T-cell (primary cell): ENCODE data around the gene CLRN3. TPM values are rescaled to one million over a fixed set of nuclear protein-coding genes. Genes with fewer than 3 reads are reported as not detected.
A peak's percentile ranks its signal among the peaks of the same experiment; 100 is the strongest.

Experiments used
- ATAC-seq, 4 experiments: fragments of 200-7000 bp in 3 of 4; fragments of 150-1000 bp in 1 of 4; cut with Tn5 transposase; replicated peaks in 1 of 4; 1 replicate in 3 of 4; 2 replicates in 1 of 4; pipeline ENCODE4 v1.10.0; 2021; ENCODE audit warnings: moderate library complexity in 3 of 4, mild to moderate bottlenecking in 2 of 4, moderate number of reproducible peaks in 1 of 4
- CTCF ChIA-PET, 2 donors: fragments of 300-600 bp; sonication (Branson Sonifier 250); formaldehyde crosslinking; loops; one replicate each; lab custom pipeline; 2022; ENCODE audit warnings: antibody characterized with exemption in 2 of 2; lab: Charles Lee
- POLR2A ChIA-PET, 2 donors: fragments of 300-600 bp; sonication (Branson Sonifier 250); formaldehyde crosslinking; loops; one replicate each; lab custom pipeline; 2022; ENCODE audit warnings: antibody characterized with exemption in 2 of 2; lab: Charles Lee
- DNase-seq, 35 experiments: peaks; one replicate each; pipeline versions ENCODE4 v3.0.0 to v3.0.0-alpha.2; 2013 to 2023
- H3K27ac ChIP-seq: one replicate; pipeline ENCODE4 v1.5.1; 2013; ENCODE audit warnings: low read length
- H3K27me3 ChIP-seq, 2 experiments: replicated peaks in 1 of 2; 1 replicate in 1 of 2; 2 replicates in 1 of 2; pipeline versions ENCODE4 v1.6.1 to v1.7.0; 2013; ENCODE audit warnings: low read length in 1 of 2, mixed read lengths in 1 of 2; ENCODE audit not compliant: control insufficient read depth in 2 of 2, insufficient read depth in 2 of 2; ENCODE audit errors: extremely low read depth in 1 of 2
- H3K36me3 ChIP-seq, 2 donors: 1 replicate in 1 of 2; 2 replicates in 1 of 2; pipeline versions ENCODE4 v1.6.1 to v1.7.0; 2013; ENCODE audit warnings: low read length in 1 of 2; ENCODE audit not compliant: control insufficient read depth in 2 of 2, insufficient read depth in 1 of 2; ENCODE audit errors: extremely low read depth in 1 of 2
- H3K4me1 ChIP-seq, 2 experiments: 1 replicate in 1 of 2; 2 replicates in 1 of 2; pipeline versions ENCODE4 v1.6.1 to v1.7.0; 2013; ENCODE audit warnings: low read length in 2 of 2, mixed read lengths in 1 of 2; ENCODE audit not compliant: insufficient read depth in 2 of 2, control insufficient read depth in 1 of 2; ENCODE audit errors: extremely low read depth in 1 of 2
- H3K4me3 ChIP-seq, 2 donors: 1 replicate in 1 of 2; 2 replicates in 1 of 2; pipeline versions ENCODE4 v1.5.1 to v1.7.0; 2013; ENCODE audit warnings: mild to moderate bottlenecking in 2 of 2, low read length in 1 of 2, moderate library complexity in 1 of 2; ENCODE audit not compliant: control insufficient read depth in 1 of 2; ENCODE audit errors: extremely low read depth in 1 of 2
- H3K9me3 ChIP-seq: 2 replicates; pipeline ENCODE4 v1.7.0; 2013
- H3K27ac Mint-ChIP-seq, 2 donors: one replicate each; pipeline ENCODE4 v1.8.0; 2020 to 2021; ENCODE audit warnings: mild to moderate bottlenecking in 2 of 2, mixed read lengths in 2 of 2
- H3K27me3 Mint-ChIP-seq, 2 donors: one replicate each; pipeline ENCODE4 v1.8.0; 2021 to 2022; ENCODE audit warnings: mixed read lengths in 2 of 2
- H3K36me3 Mint-ChIP-seq: one replicate; pipeline ENCODE4 v1.8.0; 2021; ENCODE audit warnings: mixed read lengths
- H3K4me1 Mint-ChIP-seq, 3 donors: one replicate each; pipeline ENCODE4 v1.8.0; 2020 to 2022; ENCODE audit warnings: mixed read lengths in 3 of 3, mild to moderate bottlenecking in 1 of 3
- H3K4me3 Mint-ChIP-seq, 3 donors: one replicate each; pipeline ENCODE4 v1.8.0; 2020 to 2022; ENCODE audit warnings: mild to moderate bottlenecking in 3 of 3, mixed read lengths in 3 of 3, moderate library complexity in 3 of 3
- H3K9me3 Mint-ChIP-seq, 3 donors: one replicate each; pipeline ENCODE4 v1.8.0; 2020 to 2022; ENCODE audit warnings: mixed read lengths in 3 of 3
- WGBS: methylation state at CpG from one replicate; pipeline ENCODE4 v1.1.5; 2013; ENCODE audit warnings: missing lambda C conversion rate; ENCODE audit not compliant: insufficient coverage; 5-methylcytosine and 5-hydroxymethylcytosine counted together
- total RNA-seq, 35 experiments: library from RNA in 6 of 35; stranded (reverse) in 6 of 35; fragments of 120-200 nt in 1 of 35; gene quantifications; one replicate each; pipeline versions ENCODE4 v1.2.1 to v1.2.4 and lab custom pipeline; 2013 to 2026

The CLRN3 gene
- total RNA-seq, 5 donors from 2014 or later (not counting 1 experiment from before 2014, with no cell fraction given): not detected

DNA sequence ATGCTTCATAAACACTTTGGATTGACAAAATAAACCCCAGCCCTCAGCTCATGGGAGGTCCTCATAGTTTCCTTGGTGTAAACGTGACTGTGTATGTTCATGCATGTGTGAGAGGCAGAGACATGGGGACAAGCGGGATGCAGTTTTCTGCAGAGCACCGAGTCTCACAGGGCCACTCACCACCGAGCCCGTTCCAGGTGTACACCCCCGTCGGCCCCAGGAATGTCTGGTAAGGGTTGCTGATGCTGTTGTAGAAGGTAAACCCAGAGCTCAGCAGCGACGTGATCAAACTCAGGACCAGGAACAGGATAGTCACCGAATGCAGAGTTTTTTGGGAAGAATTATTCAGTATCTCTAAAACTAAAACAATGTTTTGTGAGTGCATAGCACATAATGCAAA is 9.2 kb downstream of the CLRN3 start:
- CTCF ChIA-PET: no interaction called here
- H3K27me3 Mint-ChIP-seq: peaks cover 0 to 14% of the 10 kb centered on the region in 2 donors
- Histone ChIP-seq H3K4me3 (no peak overlapping the region), H3K9me3 (no peaks in the 10 kb centered on the region), H3K4me1 (peaks cover 0 to 14% of the 10 kb centered on the region in 2 experiments), H3K27ac (no peak overlapping the region), H3K36me3 (no peaks in the 10 kb centered on the region), H3K27me3 (peaks cover 0 to 8% of the 10 kb centered on the region in 2 experiments)
- no peak overlapping the region for H3K4me3 Mint-ChIP-seq
- H3K9me3 Mint-ChIP-seq: no peaks in the 10 kb centered on the region
- no peaks in the 10 kb centered on the region for H3K36me3 Mint-ChIP-seq
- POLR2A ChIA-PET: no interaction called here
- no peak for ATAC-seq
- DNase-seq: no peak
- H3K4me1 Mint-ChIP-seq: peaks cover 0 to 14% (median 12%) of the 10 kb centered on the region in 3 donors
- no peak overlapping the region for H3K27ac Mint-ChIP-seq
- WGBS: 95% methylated on average over 7 of the region's 10 CpGs

- CTCF ChIA-PET: no interaction called here
- ATAC-seq (no peak), DNase-seq (no peak)
- Histone ChIP-seq H3K4me3 (no peak overlapping the region), H3K4me1 (peaks cover 0 to 14% of the 10 kb centered on the region in 2 experiments), H3K36me3 (no peaks in the 10 kb centered on the region), H3K27me3 (peaks cover 0 to 6% of the 10 kb centered on the region in 2 experiments), H3K27ac (no peak overlapping the region), H3K9me3 (no peaks in the 10 kb centered on the region)
- Mint-ChIP-seq H3K27me3 (peaks cover 0 to 9% of the 10 kb centered on the region in 2 donors), H3K36me3 (no peaks in the 10 kb centered on the region), H3K27ac (no peak overlapping the region), H3K9me3 (no peaks in the 10 kb centered on the region), H3K4me1 (peaks cover 0 to 14% (median 12%) of the 10 kb centered on the region in 3 donors), H3K4me3 (no peak overlapping the region)
- POLR2A ChIA-PET: no interaction called here
- WGBS: 81% methylated on average over 4 of the region's 4 CpGs
Measured at GRCh38 chr10:127882801-127883459, 9.8 kb downstream of the CLRN3 start.

DNA sequence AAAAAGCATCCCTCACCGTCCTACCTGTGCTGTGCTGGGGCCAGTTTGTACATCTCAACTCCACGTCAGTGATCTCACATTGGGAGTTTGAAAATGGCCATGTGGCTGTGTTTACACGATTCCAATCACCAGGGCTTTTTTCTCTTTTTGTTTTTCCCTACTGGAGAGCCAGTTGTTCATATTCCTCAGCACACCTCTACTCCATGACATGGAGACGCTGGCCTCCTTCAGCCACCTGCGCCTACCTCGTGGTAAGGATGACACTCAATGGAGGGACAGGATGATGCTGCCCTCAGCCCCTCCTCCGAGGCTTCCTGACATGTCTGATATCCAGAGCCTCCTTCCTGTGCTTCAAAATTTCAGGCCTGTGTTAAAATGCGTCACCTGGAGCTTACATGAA is 10.3 kb downstream of the CLRN3 start:
- Mint-ChIP-seq H3K27me3 (peaks cover 0 to 4% of the 10 kb centered on the region in 2 donors), H3K4me3 (no peak overlapping the region), H3K4me1 (peaks cover 0 to 14% (median 12%) of the 10 kb centered on the region in 3 donors), H3K27ac (no peak overlapping the region), H3K9me3 (no peaks in the 10 kb centered on the region), H3K36me3 (no peaks in the 10 kb centered on the region)
- ATAC-seq (no peak), DNase-seq (no peak)
- ChIA-PET POLR2A (no interaction called here), CTCF (no interaction called here)
- H3K27me3 ChIP-seq: peaks cover 0 to 2% of the 10 kb centered on the region in 2 experiments
- H3K9me3 ChIP-seq: no peaks in the 10 kb centered on the region
- 74% methylated on average over 5 of the region's 8 CpGs for WGBS
- no peak overlapping the region for H3K4me3 ChIP-seq
- H3K27ac ChIP-seq: no peak overlapping the region
- H3K4me1 ChIP-seq: peaks cover 0 to 14% of the 10 kb centered on the region in 2 experiments
- no peaks in the 10 kb centered on the region for H3K36me3 ChIP-seq

DNA sequence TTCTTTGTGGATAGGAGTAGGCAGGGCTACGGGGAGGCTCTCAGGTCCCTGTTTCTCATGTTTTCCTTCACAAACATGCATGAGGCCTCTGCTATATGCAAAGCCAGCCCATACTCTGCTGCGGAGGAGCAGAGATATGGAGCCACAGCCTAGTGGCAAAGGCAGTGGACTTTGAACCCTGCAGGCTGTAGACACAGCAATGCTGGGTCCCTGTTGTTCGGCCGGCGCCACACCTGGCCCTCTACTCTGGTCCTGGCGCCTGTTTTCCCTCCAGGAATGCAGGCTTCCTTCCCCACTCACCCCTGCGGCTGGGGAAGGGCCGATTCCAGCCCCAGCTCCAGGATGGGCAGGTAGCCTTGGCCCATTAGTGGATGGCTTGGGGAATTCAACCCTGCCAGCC is 11.5 kb downstream of the CLRN3 start:
- Mint-ChIP-seq H3K9me3 (no peaks in the 10 kb centered on the region), H3K4me3 (no peak overlapping the region), H3K4me1 (peaks cover 0 to 14% (median 12%) of the 10 kb centered on the region in 3 donors), H3K27ac (no peak overlapping the region), H3K27me3 (peaks cover 0 to 4% of the 10 kb centered on the region in 2 donors), H3K36me3 (no peaks in the 10 kb centered on the region)
- POLR2A ChIA-PET: no interaction called here
- DNase-seq (no peak), ATAC-seq (no peak)
- Histone ChIP-seq H3K9me3 (no peaks in the 10 kb centered on the region), H3K27me3 (peaks cover 0 to 1% of the 10 kb centered on the region in 2 experiments), H3K27ac (no peak overlapping the region), H3K4me3 (no peak overlapping the region), H3K4me1 (peaks cover 0 to 14% of the 10 kb centered on the region in 2 experiments), H3K36me3 (no peaks in the 10 kb centered on the region)
- CTCF ChIA-PET: no interaction called here
- 91% methylated on average over 1 of the region's 8 CpGs for WGBS

- H3K36me3 ChIP-seq: no peaks in the 10 kb centered on the region
- Mint-ChIP-seq H3K9me3 (no peaks in the 10 kb centered on the region), H3K4me1 (peaks cover 0 to 14% (median 12%) of the 10 kb centered on the region in 3 donors), H3K36me3 (no peaks in the 10 kb centered on the region), H3K27ac (peak overlapping the region; percentile 20 to 77), H3K4me3 (no peak overlapping the region), H3K27me3 (peaks cover 0 to 5% of the 10 kb centered on the region in 2 donors)
- no peaks in the 10 kb centered on the region for H3K27me3 ChIP-seq
- no peak overlapping the region for H3K4me3 ChIP-seq
- DNase-seq: peak in 2 of 35 experiments; percentile 8 to 9
- no peaks in the 10 kb centered on the region for H3K9me3 ChIP-seq
- H3K27ac ChIP-seq: no peak overlapping the region
- peaks cover 0 to 14% of the 10 kb centered on the region in 2 experiments for H3K4me1 ChIP-seq
- peak in 2 of 4 experiments; percentile 33 to 38 for ATAC-seq
- CTCF ChIA-PET: interaction anchor here in 1 of 2 donors (1.9 kb wide), 1 partner anchor 26 kb away, joined by 4 read pairs; no protein-coding TSS in a partner anchor
- no CpG with 5 or more reads among the region's 2 CpGs for WGBS
- POLR2A ChIA-PET: no interaction called here
Measured at GRCh38 chr10:127880557-127880956, 12.2 kb downstream of the CLRN3 start.

DNA sequence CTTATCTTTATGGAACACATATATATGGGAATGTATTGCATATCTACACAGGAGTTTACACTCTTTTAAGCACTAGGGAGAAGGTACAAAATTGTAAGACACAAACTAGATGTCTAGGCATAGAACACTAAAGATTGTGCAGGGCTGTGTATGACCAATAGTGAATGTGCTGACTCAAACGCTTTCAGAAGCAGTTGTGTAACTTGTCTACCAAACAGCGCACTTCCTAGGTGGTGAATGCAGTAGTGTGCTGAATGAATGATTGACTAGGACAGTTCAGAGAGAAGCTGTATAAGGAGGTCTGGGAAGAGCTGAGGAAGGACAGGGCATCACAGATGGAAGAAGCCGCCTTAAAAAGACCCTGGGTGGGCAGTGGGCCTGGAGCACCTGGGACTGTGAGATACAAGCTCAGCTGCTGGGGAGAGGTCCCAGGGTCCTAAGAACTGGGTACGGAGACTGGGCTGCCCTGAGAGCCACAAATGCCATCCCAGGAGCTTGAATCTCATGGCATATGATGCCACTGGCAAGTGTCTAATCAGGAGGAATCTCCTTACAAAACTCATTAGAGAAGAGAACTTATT is 14.2 kb downstream of the CLRN3 start:
- no peak overlapping the region for H3K27ac ChIP-seq
- no peak overlapping the region for H3K4me3 ChIP-seq
- CTCF ChIA-PET: interaction anchor here in 1 of 2 donors (1.9 kb wide), 1 partner anchor 24 kb away, joined by 4 read pairs; no protein-coding TSS in a partner anchor
- no peak for DNase-seq
- no peaks in the 10 kb centered on the region for H3K9me3 Mint-ChIP-seq
- WGBS: 53% methylated on average over 3 of the region's 4 CpGs
- H3K9me3 ChIP-seq: no peaks in the 10 kb centered on the region
- H3K4me1 ChIP-seq: peaks cover 0 to 14% of the 10 kb centered on the region in 2 experiments
- no peak for ATAC-seq
- POLR2A ChIA-PET: no interaction called here
- H3K27me3 Mint-ChIP-seq: peaks cover 0 to 8% of the 10 kb centered on the region in 2 donors
- H3K27ac Mint-ChIP-seq: no peak overlapping the region
- no peak overlapping the region for H3K4me3 Mint-ChIP-seq
- no peaks in the 10 kb centered on the region for H3K36me3 Mint-ChIP-seq
- H3K27me3 ChIP-seq: peaks cover 0 to 8% of the 10 kb centered on the region in 2 experiments
- no peaks in the 10 kb centered on the region for H3K36me3 ChIP-seq
- peaks cover 0 to 14% (median 12%) of the 10 kb centered on the region in 3 donors for H3K4me1 Mint-ChIP-seq
